Tibial nerve (tissue), 4 donors: Measurements from ENCODE around the gene OR4K5. TPM values are rescaled to one million over a fixed set of nuclear protein-coding genes. Genes with fewer than 3 reads are reported as not detected.
"Not testable (repeated sequence)": the region's sequence is repeated elsewhere in the genome, so short reads cannot be mapped to it uniquely, and the experiment has no call there.

Experiments
- DNase-seq, 2 donors: peaks; one replicate each; pipeline ENCODE4 v3.0.0-alpha.2; 2019; ENCODE audit warnings: low spot score in 2 of 2
- H3K27ac ChIP-seq, 4 donors: fragments of 200-600 bp; sonication (generic) in 3 of 4; one replicate each; pipeline ENCODE4 v1.5.1; 2017 to 2019; ENCODE audit warnings: mild to moderate bottlenecking in 1 of 4
- H3K27me3 ChIP-seq, 2 donors: fragments of 200-600 bp; sonication (generic) in 1 of 2; one replicate each; pipeline versions ENCODE4 v1.5.1 to v1.6.0; 2017 to 2019
- H3K36me3 ChIP-seq, 3 donors: fragments of 200-600 bp; sonication (generic); one replicate each; pipeline ENCODE4 v1.5.1; 2018 to 2019
- H3K4me1 ChIP-seq, 4 donors: fragments of 200-600 bp; sonication (generic) in 3 of 4; one replicate each; pipeline ENCODE4 v1.5.1; 2017 to 2019
- H3K4me3 ChIP-seq, 4 donors: fragments of 200-600 bp; sonication (generic) in 3 of 4; one replicate each; pipeline ENCODE4 v1.5.1; 2017 to 2019; ENCODE audit warnings: mild to moderate bottlenecking in 1 of 4, moderate library complexity in 1 of 4
- H3K9me3 ChIP-seq, 4 donors: fragments of 200-600 bp; sonication (generic) in 3 of 4; one replicate each; pipeline ENCODE4 v1.5.1; 2017 to 2019
- EP300 ChIP-seq, 2 donors: sonication (generic); formaldehyde crosslinking; IDR thresholded peaks; one replicate each; pipeline ENCODE4 v1.6.1; 2017; ENCODE audit warnings: antibody characterized with exemption in 2 of 2, mild to moderate bottlenecking in 1 of 2
- POLR2A ChIP-seq, 2 donors: fragments of 450-650 bp; IDR thresholded peaks; one replicate each; pipeline ENCODE4 v1.6.1; 2017; ENCODE audit warnings: antibody characterized with exemption in 2 of 2, mild to moderate bottlenecking in 2 of 2, moderate library complexity in 2 of 2
- WGBS, 2 donors: methylation state at CpG; one replicate each; pipeline ENCODE4 v1.1.5; 2018; 5-methylcytosine and 5-hydroxymethylcytosine counted together
- total RNA-seq, 4 donors: library from RNA; depleted of rRNA; stranded (reverse); fragments of >200 nt; gene quantifications; one replicate each; pipeline ENCODE4 v1.1.0, GENCODE V29; 2016
- TF ChIP-seq, protein P1 (sequence below), 5 experiments: fragments of 200-600 bp in 3 of 5; fragments of 450-650 bp in 2 of 5; sonication (generic) in 3 of 5; IDR thresholded peaks; one replicate each; pipeline ENCODE4 v1.5.1; 2016 to 2019; ENCODE audit warnings: antibody characterized with exemption in 5 of 5, mild to moderate bottlenecking in 3 of 5, moderate library complexity in 2 of 5

The OR4K5 gene
- total RNA-seq, 4 donors from 2014 or later, result not detected

DNA sequence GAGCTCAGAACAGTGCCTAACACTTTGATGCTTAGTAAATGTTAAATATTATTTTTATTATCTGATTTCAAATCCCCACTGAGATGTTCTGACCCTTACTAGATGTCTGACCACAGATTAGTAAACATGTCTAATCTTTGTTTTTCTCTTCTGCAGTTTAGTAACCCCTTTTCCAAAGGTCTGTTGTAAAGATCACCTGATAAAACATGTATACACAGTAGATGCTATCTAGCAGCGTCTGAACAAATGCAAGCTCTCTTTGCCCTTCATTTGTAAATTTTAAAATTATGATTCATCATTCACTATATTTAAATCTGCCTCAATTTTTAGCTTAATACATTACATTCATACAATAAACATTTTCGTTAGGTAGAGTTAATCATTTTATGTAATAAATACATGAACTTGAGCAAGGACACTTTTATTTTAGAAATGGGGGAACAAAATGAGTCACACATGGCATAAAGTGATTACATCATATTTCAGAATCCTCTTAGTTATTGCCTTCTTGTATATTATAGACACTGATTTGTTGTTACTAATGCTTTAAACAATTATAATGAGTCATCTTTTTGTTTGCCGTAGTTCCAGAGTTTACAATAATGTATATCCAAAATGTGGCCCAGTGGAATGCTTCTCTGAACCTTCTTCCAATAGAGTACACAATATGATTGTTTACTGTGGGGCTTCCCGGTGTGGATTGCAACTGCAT is 1.7 kb upstream of the OR4K5 start:
- no peak overlapping the region for H3K4me3 ChIP-seq
- DNase-seq, result no peak
- WGBS, 2 donors, result 45 to 57% methylated on average over 4 of the region's 4 CpGs
- H3K9me3 ChIP-seq, result no peaks in the 10 kb centered on the region
- no peaks in the 10 kb centered on the region for H3K4me1 ChIP-seq
- H3K36me3 ChIP-seq, result no peaks in the 10 kb centered on the region
- no peak overlapping the region for H3K27ac ChIP-seq
- TF ChIP-seq, protein P1, sequence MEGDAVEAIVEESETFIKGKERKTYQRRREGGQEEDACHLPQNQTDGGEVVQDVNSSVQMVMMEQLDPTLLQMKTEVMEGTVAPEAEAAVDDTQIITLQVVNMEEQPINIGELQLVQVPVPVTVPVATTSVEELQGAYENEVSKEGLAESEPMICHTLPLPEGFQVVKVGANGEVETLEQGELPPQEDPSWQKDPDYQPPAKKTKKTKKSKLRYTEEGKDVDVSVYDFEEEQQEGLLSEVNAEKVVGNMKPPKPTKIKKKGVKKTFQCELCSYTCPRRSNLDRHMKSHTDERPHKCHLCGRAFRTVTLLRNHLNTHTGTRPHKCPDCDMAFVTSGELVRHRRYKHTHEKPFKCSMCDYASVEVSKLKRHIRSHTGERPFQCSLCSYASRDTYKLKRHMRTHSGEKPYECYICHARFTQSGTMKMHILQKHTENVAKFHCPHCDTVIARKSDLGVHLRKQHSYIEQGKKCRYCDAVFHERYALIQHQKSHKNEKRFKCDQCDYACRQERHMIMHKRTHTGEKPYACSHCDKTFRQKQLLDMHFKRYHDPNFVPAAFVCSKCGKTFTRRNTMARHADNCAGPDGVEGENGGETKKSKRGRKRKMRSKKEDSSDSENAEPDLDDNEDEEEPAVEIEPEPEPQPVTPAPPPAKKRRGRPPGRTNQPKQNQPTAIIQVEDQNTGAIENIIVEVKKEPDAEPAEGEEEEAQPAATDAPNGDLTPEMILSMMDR (IDR thresholded peaks at IDR 0.05), result no peak
- TF ChIP-seq EP300 (IDR thresholded peaks at IDR 0.05) (no peak), POLR2A (IDR thresholded peaks at IDR 0.05) (no peak)
- no peaks in the 10 kb centered on the region for H3K27me3 ChIP-seq

DNA sequence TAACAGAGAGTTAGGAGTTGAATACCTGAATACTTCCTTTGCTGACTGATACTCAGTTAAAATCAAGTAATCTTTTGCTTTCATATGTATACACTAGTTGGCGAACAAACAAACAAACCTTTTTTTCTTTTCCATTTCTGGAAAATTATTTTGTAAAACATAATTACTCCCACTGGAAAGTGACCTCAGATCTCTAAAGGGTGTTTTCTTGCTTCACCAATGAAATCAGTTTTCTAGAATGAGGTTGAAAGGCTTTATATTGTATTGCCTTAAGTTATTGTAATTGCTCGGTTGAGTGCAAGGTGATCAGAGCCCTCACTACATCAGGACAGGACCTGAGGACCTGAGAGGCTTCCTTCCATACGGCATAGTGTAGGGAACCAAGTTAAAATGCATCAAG is 10.2 kb downstream of the OR4K5 start, which contains the start of gene OR4K1:
OR4K1 (plus strand) TSS at position 301 of the 400 bp plus-strand sequence. CDS start 4,750 bp downstream, outside the sequence.
- H3K27ac ChIP-seq, result no peak within 1 kb of the TSS
- no peaks in the 10 kb centered on the region for H3K27me3 ChIP-seq
- no peaks in the 10 kb centered on the region for H3K9me3 ChIP-seq
- no peaks in the 10 kb centered on the region for H3K4me1 ChIP-seq
- H3K4me3 ChIP-seq, result no peak within 1 kb of the TSS
- no peak for TF ChIP-seq POLR2A (IDR thresholded peaks at IDR 0.05)
- TF ChIP-seq EP300 (IDR thresholded peaks at IDR 0.05), result no peak
- TF ChIP-seq, protein P1 (IDR thresholded peaks at IDR 0.05), result no peak
- no peak for DNase-seq
- WGBS, 2 donors, result 64 to 68% methylated on average over 3 of the region's 3 CpGs
- no peaks in the 10 kb centered on the region for H3K36me3 ChIP-seq

DNA sequence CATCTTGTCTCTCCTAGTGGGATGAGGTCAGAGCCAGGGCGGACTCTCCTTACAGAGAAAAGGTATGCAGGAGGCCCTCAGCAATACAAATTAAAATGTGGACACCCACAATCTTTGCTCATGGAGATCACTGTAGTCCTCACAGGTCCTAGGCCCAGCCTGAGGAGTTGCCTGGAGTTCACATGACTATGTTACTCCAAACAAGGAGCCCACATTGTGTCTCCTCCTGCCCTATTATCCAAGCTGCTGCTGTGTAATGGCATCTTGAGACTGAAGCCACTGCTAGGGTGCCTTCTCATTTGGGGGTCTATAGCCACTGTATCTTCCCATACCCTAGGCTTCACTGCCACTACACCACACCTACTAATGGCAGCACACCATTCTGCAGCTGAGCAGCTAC is 21.3 kb downstream of the OR4K5 start:
- H3K4me1 ChIP-seq, result no peaks in the 10 kb centered on the region
- H3K27me3 ChIP-seq, result no peaks in the 10 kb centered on the region
- 61 to 63% methylated on average over 1 of the region's 1 CpG for WGBS, 2 donors
- H3K4me3 ChIP-seq, result no peak overlapping the region
- H3K36me3 ChIP-seq, result no peaks in the 10 kb centered on the region
- peaks cover 0 to 7% (median 0%) of the 10 kb centered on the region in 4 donors for H3K9me3 ChIP-seq
- H3K27ac ChIP-seq, result no peak overlapping the region
- TF ChIP-seq EP300 (IDR thresholded peaks at IDR 0.05) (no peak), POLR2A (IDR thresholded peaks at IDR 0.05) (no peak)
- TF ChIP-seq, protein P1 (IDR thresholded peaks at IDR 0.05), result no peak
- DNase-seq, result no peak

DNA sequence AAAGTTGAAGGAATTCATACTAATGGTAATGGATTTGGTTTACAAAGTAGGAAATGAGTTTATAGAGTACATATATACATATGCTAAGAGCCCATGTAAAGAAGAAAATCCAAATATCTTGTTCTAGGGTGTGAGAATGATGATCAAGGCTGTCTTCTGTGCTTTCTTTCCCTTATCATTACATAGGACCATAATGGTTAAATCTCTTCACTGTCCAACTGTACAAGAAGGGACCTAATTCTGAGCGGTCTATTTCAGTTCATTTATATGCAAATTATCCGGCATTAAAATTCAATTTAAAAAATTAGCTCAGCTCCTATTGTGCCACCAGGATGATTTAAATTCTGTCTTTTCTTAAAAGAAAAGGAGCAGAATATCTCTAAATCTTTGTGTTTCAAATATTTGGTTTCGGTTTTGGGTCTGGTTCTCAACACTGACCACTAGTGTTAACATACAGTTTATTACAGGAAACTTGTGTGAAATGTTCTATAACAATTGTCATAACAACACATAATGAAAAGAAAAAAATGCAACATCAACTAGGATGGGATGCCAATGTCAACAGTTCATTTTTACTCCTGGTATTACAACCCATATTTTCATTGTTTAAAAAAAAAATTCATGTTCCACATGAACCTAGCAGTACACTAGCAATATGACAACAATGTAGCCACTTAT is 27.1 kb downstream of the OR4K5 start:
- WGBS, 2 donors, result 80% methylated on average over 3 of the region's 3 CpGs
- H3K27me3 ChIP-seq, result no peaks in the 10 kb centered on the region
- H3K4me3 ChIP-seq, result no peak overlapping the region
- TF ChIP-seq EP300 (IDR thresholded peaks at IDR 0.05), result no peak
- TF ChIP-seq, protein P1 (IDR thresholded peaks at IDR 0.05), result no peak
- TF ChIP-seq POLR2A (IDR thresholded peaks at IDR 0.05), result no peak
- no peak overlapping the region for H3K27ac ChIP-seq
- no peaks in the 10 kb centered on the region for H3K36me3 ChIP-seq
- H3K4me1 ChIP-seq, result no peaks in the 10 kb centered on the region
- H3K9me3 ChIP-seq, result peaks cover 0 to under 1% (median 0%) of the 10 kb centered on the region in 4 donors
- no peak for DNase-seq

DNA sequence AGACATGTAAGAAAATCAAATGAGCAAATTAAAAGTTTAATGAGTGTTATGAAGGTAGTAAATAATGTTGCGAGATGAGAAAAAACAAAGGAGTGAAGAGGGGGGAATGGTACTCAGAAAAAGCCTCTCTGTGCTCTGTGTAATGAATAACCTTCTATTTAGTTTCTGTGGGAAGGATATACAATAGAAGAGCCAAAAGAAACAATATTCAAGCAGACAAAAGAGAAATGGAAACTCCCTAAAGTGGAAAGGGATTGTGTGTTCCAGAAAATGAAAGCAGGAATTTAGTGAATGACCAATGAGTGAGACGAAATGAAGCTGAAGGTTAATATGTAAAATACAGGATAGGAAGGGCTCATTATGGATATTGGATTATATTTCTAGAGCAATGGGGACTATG is 28.8 kb downstream of the OR4K5 start:
- no peaks in the 10 kb centered on the region for H3K9me3 ChIP-seq
- H3K4me1 ChIP-seq, result no peaks in the 10 kb centered on the region
- TF ChIP-seq, protein P1 (IDR thresholded peaks at IDR 0.05), result no peak
- TF ChIP-seq POLR2A (IDR thresholded peaks at IDR 0.05), result no peak
- DNase-seq, result no peak
- no peaks in the 10 kb centered on the region for H3K36me3 ChIP-seq
- no peak overlapping the region for H3K4me3 ChIP-seq
- 37 to 55% methylated on average over 2 of the region's 2 CpGs for WGBS, 2 donors
- no peak overlapping the region for H3K27ac ChIP-seq
- no peaks in the 10 kb centered on the region for H3K27me3 ChIP-seq

DNA sequence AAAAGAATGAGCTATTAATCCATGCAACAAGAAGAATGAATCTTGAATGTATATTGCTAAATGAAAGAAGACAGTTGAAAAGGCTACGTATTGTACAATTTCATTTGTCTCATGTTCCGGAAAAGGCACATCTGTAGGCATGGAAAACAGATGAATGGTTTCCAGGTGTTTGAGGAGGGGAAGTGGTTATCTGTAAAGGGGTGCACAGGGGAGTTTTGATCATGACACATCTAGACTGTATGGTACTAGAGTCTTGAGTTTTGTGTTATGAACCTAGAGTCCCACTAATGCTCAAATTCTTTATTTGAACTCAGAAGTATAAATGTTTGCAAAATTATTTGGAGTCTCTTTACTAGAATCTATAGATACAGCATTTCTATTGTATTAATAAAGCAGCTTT is 49.3 kb downstream of the OR4K5 start:
- not testable (repeated sequence) for H3K4me1 ChIP-seq, H3K36me3 ChIP-seq, H3K27ac ChIP-seq, H3K4me3 ChIP-seq, H3K9me3 ChIP-seq, H3K27me3 ChIP-seq, DNase-seq
- WGBS, 2 donors, result 48 to 88% methylated on average over 2 of the region's 2 CpGs
